K562 (cell line): ENCODE measurements around the gene SENP1. TPM values are rescaled to one million over a fixed set of nuclear protein-coding genes. Genes with fewer than 3 reads are reported as not detected.

Experiments
- ARID2 ChIP-seq: fragments of 450-650 bp; IDR thresholded peaks from 2 replicates; pipeline ENCODE4 v1.6.1; 2017; ENCODE audit warnings: antibody characterized with exemption, mild to moderate bottlenecking
- ARNT ChIP-seq, 2 experiments: fragments of 450-650 bp; IDR thresholded peaks; 2 replicates each; pipeline ENCODE4 v1.6.1; 2016; ENCODE audit warnings: mild to moderate bottlenecking in 1 of 2
- CBFB ChIP-seq: sonication (generic); formaldehyde crosslinking; IDR thresholded peaks from 2 replicates; pipeline ENCODE4 v1.4.0; 2020; ENCODE audit warnings: mild to moderate bottlenecking, missing genetic modification reagents
- FOXK2 ChIP-seq, 2 experiments: fragments of 450-650 bp; IDR thresholded peaks in 1 of 2; conservative IDR thresholded peaks in 1 of 2; 2 replicates each; pipeline ENCODE4 v1.6.1; 2016; ENCODE audit warnings: low read depth in 2 of 2, mild to moderate bottlenecking in 1 of 2
- HDAC1 ChIP-seq, 2 experiments: fragments of 450-650 bp; IDR thresholded peaks; 2 replicates each; pipeline ENCODE4 v1.6.1; 2016 to 2017; ENCODE audit warnings: inconsistent platforms in 1 of 2, mild to moderate bottlenecking in 1 of 2, moderate library complexity in 1 of 2
- MITF ChIP-seq: IDR thresholded peaks from 2 replicates; pipeline ENCODE4 v1.6.1; 2014; ENCODE audit warnings: antibody characterized with exemption
- NCOA4 ChIP-seq: fragments of 450-650 bp; IDR thresholded peaks from 2 replicates; pipeline ENCODE4 v1.6.1; 2018; ENCODE audit warnings: mild to moderate bottlenecking; ENCODE audit not compliant: partially characterized antibody
- NCOA6 ChIP-seq: fragments of 450-650 bp; IDR thresholded peaks from 2 replicates; pipeline ENCODE4 v1.6.1; 2017; ENCODE audit warnings: mild to moderate bottlenecking
- RBM25 ChIP-seq: fragments of 200-400 bp; formaldehyde crosslinking; IDR thresholded peaks from 2 replicates; pipeline ENCODE4 v1.6.1; 2018; ENCODE audit warnings: low read length, low read depth, moderate library complexity; ENCODE audit not compliant: severe bottlenecking
- SIN3A ChIP-seq, 2 experiments: fragments of 150-350 bp in 1 of 2; IDR thresholded peaks; 2 replicates each; pipeline ENCODE4 v1.6.1; 2011 to 2016; ENCODE audit warnings: borderline replicate concordance in 2 of 2, low read depth in 2 of 2, low read length in 2 of 2, mild to moderate bottlenecking in 2 of 2, moderate library complexity in 2 of 2; ENCODE audit not compliant: control insufficient read depth in 1 of 2
- SIN3B ChIP-seq: fragments of 450-650 bp; IDR thresholded peaks from 2 replicates; pipeline ENCODE4 v1.6.1; 2017; ENCODE audit warnings: low read depth, mild to moderate bottlenecking, moderate library complexity
- SIX5 ChIP-seq, 2 experiments: IDR thresholded peaks; 2 replicates each; pipeline ENCODE4 v1.6.1; 2011; ENCODE audit warnings: low read length in 2 of 2, borderline replicate concordance in 1 of 2, low read depth in 1 of 2, mild to moderate bottlenecking in 1 of 2, moderate library complexity in 1 of 2; ENCODE audit not compliant: insufficient read depth in 1 of 2
- SMARCA4 ChIP-seq: fragments of 450-650 bp; IDR thresholded peaks from 2 replicates; pipeline ENCODE4 v1.6.1; 2016
- TAF1 ChIP-seq: IDR thresholded peaks from 2 replicates; pipeline ENCODE4 v1.6.1; 2011; ENCODE audit warnings: mild to moderate bottlenecking, low read length, moderate library complexity; ENCODE audit not compliant: insufficient read depth, control insufficient read depth, severe bottlenecking; ENCODE audit errors: extremely low read depth
- ZHX1 ChIP-seq: fragments of 150-350 bp; conservative IDR thresholded peaks from 2 replicates; pipeline ENCODE4 v1.6.1; 2014; ENCODE audit warnings: low read length
- ZNF140 ChIP-seq: fragments of 250-450 bp; sonication (Bioruptor Pico); IDR thresholded peaks from 2 replicates; pipeline ENCODE4 v1.8.0; 2021; ENCODE audit warnings: moderate library complexity, mild to moderate bottlenecking, inconsistent platforms
- ZNF197 ChIP-seq: fragments of 200-800 bp; sonication (Bioruptor generic); IDR thresholded peaks from 2 replicates; pipeline ENCODE4 v1.6.1; 2016; ENCODE audit warnings: low read depth, missing genetic modification characterization, missing compliant biosample characterization
- ZNF282 ChIP-seq: sonication (generic); formaldehyde crosslinking; IDR thresholded peaks from 2 replicates; pipeline ENCODE4 v1.8.1; 2023; ENCODE audit warnings: missing genetic modification reagents
- ZNF316 ChIP-seq: fragments of 450-650 bp; IDR thresholded peaks from 2 replicates; pipeline ENCODE4 v1.6.1; 2016
- ZNF644 ChIP-seq: fragments of 200-800 bp; sonication (Bioruptor generic); IDR thresholded peaks from 2 replicates; pipeline ENCODE4 v1.6.1; 2016; ENCODE audit warnings: low read depth, missing genetic modification characterization, missing compliant biosample characterization
- polyA plus RNA-seq, 8 experiments: library from polyadenylated mRNA; depleted of rRNA in 4 of 8; stranded (reverse) in 5 of 8; unstranded in 3 of 8; fragments of >200 nt; fragmentation: Nextera tagmentation in 2 of 8; fragmentation: Illumina TruSeq in 1 of 8; extraction: Ambion mirVana in 2 of 8; extraction: Trizol in 1 of 8; gene quantifications; 2 replicates each; pipeline versions ENCODE4 v1.2.1 to v1.2.3, GENCODE V29; 2011 to 2014; ENCODE audit warnings: inconsistent platforms in 1 of 8, missing spikeins in 1 of 8
- total RNA-seq, 7 experiments: library from RNA; depleted of rRNA in 6 of 7; stranded (reverse); fragments of >200 nt in 6 of 7; fragmentation: Illumina TruSeq in 2 of 7; extraction: Trizol in 2 of 7; gene quantifications; 2 replicates each; pipeline versions ENCODE4 v1.2.1 to v1.2.3, GENCODE V29; 2011 to 2021; ENCODE audit warnings: low replicate concordance in 1 of 7
- TF ChIP-seq, protein P1 (sequence below), 3 experiments: fragments of 200-800 bp in 1 of 3; fragments of 250-450 bp in 1 of 3; fragments of 450-650 bp in 1 of 3; sonication (Bioruptor Pico) in 1 of 3; sonication (Bioruptor generic) in 1 of 3; formaldehyde crosslinking in 1 of 3; IDR thresholded peaks; 2 replicates each; pipeline versions ENCODE4 v1.6.1 to v1.8.0; 2016 to 2022; ENCODE audit warnings: mild to moderate bottlenecking in 2 of 3, missing genetic modification characterization in 2 of 3, missing compliant biosample characterization in 1 of 3, moderate library complexity in 1 of 3

SENP1 gene
- total and polyA plus RNA-seq, 9 of the 15 experiments (the other 6 are each of a cell fraction or from before 2014, with no cell fraction given), result 15.5 to 59.0 (median 36.3) TPM

DNA sequence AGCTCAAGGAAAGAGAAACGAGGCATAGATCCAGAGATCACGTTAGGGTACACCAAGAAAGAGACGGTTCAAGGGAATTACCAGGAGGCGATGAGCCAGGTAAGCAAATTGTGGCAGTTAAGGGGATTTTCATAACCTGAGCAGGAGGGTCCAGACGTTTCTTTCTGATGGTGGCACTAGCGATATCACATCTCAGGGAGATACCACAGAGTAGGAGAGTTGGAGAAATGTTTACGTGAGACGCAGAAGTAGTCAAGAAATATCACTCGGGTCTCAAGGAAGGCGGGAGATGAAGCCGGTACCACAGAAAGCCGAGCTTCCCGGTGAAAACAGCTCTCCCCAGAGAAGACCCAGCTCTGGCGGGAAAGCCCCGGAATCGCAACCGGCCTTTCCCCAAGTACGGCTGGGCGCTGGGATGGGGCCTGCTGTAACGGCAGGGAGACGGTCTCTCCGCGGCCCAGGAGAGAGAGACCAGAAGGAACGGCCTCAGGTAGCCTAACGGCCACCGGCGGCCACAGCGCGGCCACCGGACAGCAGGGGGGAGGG lies 485 bp downstream of the SENP1 start (continued):
- TF ChIP-seq SIN3A (IDR thresholded peaks at IDR 0.05; ENCODE audit: borderline replicate concordance in 2 of 2, control insufficient read depth in 1 of 2, low read depth in 2 of 2, low read length in 2 of 2) (peak; percentile 26 to 44; a peak in 2 of 4 replicates), TAF1 (peak; percentile 49), HDAC1 (IDR thresholded peaks at IDR 0.05) (0 out of 4 replicates have a peak, but pooled peaks of 1 of the 2 experiments have one; percentile 16), NCOA4 (no peak), NCOA6 (peak; percentile 31; the same call in 1 of the 2 replicates), ZNF644 (tag) (no peak), MITF (no peak), ZNF316 (0 out of 2 replicates have a peak, but pooled peaks have one; percentile 34), RBM25 (no peak), SIX5 (IDR thresholded peaks at IDR 0.05; ENCODE audit: borderline replicate concordance in 1 of 2, insufficient read depth in 1 of 2, low read depth in 1 of 2, low read length in 2 of 2) (no peak), ZNF140 (CRISPR knock-in tag) (no peak), CBFB (CRISPR knock-in tag) (no peak), SIN3B (no peak), ARID2 (0 out of 2 replicates have a peak, but pooled peaks have one; percentile 34), SMARCA4 (peak; percentile 48; the same call in 1 of the 2 replicates), FOXK2 (conservative IDR thresholded peaks at IDR 0.05 in 1 of 2, IDR thresholded peaks at IDR 0.05 in 1 of 2; ENCODE audit: low read depth in 2 of 2) (no peak), ZNF197 (no peak), ZHX1 (no peak), ARNT (IDR thresholded peaks at IDR 0.05) (0 out of 4 replicates have a peak, but pooled peaks of 1 of the 2 experiments have one; percentile 13), ZNF282 (CRISPR knock-in tag) (no peak)
- TF ChIP-seq, protein P1, sequence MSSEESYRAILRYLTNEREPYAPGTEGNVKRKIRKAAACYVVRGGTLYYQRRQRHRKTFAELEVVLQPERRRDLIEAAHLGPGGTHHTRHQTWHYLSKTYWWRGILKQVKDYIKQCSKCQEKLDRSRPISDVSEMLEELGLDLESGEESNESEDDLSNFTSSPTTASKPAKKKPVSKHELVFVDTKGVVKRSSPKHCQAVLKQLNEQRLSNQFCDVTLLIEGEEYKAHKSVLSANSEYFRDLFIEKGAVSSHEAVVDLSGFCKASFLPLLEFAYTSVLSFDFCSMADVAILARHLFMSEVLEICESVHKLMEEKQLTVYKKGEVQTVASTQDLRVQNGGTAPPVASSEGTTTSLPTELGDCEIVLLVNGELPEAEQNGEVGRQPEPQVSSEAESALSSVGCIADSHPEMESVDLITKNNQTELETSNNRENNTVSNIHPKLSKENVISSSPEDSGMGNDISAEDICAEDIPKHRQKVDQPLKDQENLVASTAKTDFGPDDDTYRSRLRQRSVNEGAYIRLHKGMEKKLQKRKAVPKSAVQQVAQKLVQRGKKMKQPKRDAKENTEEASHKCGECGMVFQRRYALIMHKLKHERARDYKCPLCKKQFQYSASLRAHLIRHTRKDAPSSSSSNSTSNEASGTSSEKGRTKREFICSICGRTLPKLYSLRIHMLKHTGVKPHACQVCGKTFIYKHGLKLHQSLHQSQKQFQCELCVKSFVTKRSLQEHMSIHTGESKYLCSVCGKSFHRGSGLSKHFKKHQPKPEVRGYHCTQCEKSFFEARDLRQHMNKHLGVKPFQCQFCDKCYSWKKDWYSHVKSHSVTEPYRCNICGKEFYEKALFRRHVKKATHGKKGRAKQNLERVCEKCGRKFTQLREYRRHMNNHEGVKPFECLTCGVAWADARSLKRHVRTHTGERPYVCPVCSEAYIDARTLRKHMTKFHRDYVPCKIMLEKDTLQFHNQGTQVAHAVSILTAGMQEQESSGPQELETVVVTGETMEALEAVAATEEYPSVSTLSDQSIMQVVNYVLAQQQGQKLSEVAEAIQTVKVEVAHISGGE (CRISPR knock-in tag; IDR thresholded peaks at IDR 0.05), result 0 out of 6 replicates have a peak, but pooled peaks of 1 of the 3 experiments have one; percentile 3
